HG03442 (cell line): ENCODE measurements around the gene F2R.
A peak's percentile ranks its signal among the peaks of the same experiment; 100 is the strongest.

Experiments
- ATAC-seq: cut with Tn5 transposase; IDR thresholded peaks from one replicate; pipeline ENCODE4 v1.9.1; 2021; ENCODE audit warnings: mild to moderate bottlenecking, moderate library complexity; ENCODE audit not compliant: unreplicated experiment

Gene F2R

DNA sequence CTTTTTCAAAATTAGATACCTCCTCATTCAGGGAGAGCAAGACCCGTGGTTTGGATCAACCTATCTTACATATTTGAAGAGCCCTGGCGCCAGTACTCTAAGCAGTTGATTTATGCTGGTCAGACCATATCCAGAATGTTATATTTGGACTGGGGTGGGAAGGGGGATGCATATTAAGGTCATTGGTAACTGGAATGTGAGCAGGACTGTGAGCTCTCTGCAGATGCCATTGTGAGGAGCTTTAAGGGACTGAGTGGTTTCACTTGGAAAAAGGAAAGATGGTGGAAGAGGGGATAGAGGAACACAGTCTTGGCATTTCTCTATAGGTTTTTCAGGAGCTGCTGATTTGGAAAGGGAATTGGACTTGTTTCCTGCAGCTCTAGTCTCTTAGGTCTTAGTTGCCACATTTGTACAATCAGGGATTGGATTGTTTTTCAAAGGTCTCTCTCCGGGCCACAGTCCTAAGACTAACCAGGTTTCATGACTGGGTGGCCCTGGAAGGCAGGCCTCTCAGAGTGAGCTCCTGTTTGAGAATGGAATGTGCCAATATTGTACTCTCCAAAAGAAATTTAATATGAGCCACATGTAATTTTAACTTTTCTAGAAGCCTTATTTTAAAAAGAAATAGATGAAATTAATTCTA lies 25.8 kb upstream of the F2R start:
- ATAC-seq = no peak

DNA sequence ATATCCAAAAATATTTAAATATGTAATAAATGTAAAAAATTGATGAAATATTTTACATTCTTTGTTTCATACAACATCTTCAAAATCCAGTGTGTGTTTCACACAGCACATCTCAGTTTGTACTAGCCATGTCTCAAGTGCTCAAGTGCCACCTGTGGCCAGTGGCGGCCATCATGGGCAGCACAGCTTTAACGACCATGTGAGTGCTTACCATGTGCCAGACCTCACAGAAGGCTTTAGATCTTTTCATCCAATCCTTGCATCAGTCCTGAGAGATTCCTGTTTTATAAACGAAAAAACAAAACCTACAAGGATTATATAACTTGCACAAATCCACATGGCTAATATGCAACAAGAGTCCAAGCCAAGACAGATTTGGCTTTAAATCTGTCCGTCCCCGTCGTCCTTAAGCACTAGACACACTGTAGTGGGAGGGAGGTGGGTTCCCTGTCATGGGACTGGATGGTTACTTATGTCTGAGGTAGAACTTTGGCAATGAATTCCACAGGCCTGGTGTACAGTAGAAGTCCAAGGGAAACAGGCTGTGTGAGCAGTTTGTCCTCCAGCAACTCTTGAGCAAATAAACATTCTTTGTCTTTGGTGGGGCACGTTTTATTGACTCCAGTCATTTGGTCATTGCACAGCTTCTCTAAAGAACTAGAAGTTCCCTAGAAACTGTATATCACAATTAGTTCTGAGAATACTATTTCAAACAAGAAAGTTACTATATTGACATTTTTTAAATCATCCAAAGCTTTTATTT lies 25.0 kb upstream of the F2R start:
- no peak for ATAC-seq

DNA sequence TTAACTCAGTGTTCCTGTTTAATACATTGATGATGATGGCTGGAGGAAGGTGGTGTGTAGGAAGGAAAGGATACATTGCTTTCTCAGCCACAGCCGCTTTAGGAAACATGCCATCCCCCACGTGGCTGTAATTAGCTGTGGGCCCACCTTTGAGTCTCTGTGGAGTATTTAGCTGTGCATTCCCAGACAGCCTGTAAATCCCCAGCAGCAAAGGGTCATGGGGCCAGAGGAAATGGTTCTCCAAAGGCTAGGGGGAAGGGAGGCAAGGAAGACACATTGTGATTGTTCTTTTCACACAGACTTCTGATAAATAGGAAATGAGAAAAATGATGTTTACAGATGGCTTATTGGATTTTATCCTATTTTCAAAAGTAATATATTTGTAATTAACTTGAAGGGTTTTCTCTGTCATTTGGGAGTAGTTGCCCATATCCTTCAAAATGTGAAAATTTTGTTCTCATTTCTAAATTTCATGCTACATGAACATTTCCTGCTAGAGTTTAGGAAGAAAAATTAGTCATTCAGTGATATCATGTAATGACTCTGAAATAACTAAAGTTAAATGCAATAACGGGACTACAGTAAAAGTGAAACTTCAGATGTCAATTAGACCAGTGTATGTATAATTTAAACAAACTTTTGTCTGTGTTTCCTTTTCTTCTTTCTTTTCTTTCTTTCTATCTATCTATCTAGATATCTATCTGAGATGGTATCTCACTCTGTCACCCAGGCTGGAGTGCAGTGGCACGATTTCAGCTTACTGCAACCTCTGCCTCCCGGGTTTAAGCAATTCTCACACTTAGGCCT lies 24.3 kb upstream of the F2R start:
- ATAC-seq = no peak

DNA sequence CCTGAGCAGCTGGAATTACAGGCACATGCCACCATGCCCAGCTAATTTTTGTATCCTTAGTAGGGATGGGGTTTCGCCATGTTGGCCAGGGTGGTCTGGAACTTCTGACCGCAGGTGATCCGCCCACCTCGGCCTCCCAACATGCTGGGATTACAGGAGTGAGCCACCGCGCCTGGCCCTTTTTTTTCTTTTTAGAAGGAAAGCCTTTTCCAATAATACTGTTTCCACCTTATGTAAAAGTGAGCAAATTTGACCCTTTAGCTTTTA lies 23.7 kb upstream of the F2R start:
- ATAC-seq = no peak

DNA sequence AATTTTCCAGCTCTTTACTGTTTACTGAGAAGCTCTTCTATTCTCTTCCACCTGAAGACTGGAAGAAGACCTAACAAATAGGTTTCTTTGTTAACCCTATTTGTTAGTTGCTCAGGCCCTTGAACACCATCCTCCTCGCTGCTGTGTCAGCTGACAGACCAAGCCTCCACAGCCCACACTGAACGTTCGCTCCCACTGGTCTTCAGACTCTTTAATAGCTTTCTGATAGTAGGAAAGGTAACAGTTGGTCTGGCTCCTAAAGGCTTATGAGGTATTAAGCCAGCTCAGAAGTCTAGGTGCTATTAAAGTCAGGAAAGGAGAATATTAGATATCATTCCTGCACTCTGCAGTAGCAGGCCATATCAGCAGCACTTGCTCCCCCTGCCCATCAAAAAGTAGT lies 23.3 kb upstream of the F2R start:
- no peak for ATAC-seq

DNA sequence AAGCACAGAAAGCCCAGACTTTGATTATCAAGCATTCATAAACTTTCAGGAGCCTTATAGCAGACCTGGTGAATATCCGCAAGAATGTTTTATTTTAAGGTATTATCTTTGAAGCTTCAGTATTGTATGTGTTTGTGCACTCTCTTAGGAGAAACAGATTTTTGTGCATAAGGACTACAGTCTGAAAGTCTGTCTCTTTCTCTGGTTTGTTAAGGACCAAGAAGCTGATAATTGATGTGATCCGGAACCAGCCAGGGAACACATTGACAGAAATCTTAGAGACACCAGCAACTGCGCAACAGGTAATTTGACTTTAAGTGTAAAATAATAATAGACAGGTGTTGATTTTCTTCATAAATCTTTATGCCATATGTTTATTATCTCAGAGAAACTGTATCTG lies 22.8 kb upstream of the F2R start:
- no peak for ATAC-seq

DNA sequence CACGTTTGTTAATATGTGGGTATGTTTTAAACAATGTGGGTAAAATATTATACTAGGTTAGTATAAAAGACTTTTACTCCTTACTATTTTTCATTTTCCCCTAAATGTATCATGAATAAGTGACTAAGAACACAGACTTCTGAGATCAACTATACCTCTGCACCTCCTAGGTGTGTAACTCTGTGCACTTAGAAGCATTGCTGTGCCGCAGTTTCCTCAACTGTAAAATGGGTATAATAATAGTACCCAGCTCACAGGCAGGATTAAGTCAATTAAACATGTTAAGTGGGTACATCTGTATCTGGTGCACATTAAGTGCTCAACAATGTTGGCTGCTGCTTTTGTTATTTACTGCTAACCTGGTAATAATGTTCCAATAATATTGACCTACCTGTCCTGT lies 21.6 kb upstream of the F2R start:
- ATAC-seq = no peak

DNA sequence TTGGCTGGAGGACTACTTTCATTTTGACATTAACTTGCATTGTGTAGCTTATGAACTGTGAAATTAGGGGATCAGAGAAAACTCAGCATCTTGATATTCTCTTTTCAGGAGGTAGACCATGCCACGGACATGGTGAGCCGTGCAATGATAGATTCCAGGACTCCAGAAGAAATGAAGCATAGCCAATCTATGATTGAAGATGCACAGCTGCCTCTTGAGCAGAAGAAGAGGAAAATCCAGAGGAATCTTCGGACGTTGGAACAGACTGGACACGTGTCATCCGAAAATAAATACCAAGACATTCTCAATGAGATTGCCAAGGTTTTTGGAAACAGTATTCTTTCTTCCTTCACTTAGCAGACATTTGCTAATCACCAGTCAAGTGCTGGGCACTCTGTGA lies 20.6 kb upstream of the F2R start:
- ATAC-seq = no peak

DNA sequence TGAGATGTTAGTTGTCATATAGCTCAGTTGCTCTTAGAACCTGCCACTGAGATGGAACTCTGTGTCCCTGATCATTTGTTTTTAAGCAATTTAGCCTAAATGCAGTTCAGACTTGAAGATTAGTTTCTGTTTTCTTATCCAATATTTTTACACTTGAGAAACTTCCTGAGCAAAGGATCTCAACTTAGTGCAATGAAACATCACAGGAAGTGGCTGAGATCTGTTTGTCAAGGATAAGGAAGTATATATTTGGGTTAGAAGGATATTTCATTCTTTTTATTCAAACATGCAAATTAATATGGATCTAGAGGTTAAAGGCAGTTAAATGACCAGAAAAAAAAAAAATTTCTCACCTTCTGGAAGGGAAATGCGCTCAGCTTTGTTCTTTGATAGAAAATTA lies 19.7 kb upstream of the F2R start:
- no peak for ATAC-seq

DNA sequence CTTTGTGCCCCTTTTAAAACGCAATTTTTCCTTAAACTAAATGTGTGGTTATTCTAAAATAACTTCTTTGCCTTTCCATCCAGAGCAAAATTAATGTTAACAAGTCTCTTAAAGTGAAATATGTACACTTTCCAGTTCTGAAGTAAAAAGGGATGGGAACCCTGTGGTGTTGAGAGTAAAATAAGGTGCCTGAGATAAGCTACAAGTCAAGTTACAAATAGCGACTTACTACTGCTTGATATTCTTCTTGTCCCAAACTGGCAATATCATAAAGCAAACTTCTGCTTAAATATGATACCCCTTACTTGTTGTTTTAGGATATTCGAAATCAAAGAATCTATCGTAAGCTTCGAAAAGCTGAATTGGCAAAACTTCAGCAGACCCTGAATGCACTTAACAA lies 18.3 kb upstream of the F2R start:
- no peak for ATAC-seq

DNA sequence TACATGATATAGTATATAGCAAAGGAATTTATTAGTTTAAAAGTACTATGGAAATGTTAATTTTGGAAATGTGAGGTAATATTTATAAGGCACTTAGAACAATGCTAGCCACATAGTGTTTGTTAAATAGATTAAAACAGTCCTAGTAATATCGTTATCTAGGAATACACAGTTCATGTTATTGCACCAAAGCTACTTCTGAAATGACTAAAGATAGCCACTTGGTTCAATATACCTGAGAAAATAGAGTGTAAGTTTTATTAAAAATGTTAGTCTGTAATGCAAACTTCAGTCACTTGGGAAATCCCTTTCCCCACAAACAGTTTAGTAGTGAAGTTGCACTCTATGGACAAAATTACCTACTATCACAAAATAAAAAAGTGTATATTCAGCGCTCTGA lies 15.4 kb upstream of the F2R start:
- no peak for ATAC-seq

DNA sequence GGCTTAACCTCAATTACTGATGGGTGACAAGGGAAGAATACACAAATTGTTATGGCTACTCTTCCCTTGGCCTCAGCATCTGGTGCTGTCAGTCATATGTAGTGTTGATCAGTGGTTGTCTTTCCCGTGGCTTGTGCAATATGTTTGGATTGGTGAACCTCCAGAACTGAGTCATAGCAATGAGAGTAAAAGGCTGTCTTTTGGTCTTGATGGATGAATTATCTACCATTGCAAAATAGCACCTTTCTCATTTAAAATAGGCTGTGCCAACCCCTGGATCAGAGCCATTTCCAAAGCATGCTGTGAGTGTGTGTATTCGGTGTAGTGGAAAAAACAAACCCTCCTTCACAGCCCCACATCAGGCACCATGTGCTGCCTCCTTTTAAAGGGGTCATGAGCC lies 14.6 kb upstream of the F2R start:
- ATAC-seq = no peak

DNA sequence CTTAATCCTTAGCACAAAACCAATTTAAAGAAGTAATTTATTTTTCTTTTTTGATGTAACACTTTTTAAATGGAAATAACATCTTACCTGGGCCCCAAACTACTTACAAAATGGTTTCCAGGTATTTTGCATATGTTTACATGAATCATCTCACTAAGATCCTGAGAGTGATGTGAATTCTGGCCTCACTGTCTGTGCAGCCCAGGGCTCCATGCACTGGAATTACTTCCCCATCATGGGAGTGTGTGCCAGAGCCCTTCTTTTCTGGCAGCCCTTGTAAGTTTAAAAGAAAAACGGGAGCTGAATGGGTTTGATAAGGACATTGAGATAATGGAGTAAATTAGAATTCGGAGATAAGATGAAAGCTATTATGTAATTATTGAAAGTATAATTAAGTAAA lies 12.2 kb upstream of the F2R start:
- no peak for ATAC-seq

DNA sequence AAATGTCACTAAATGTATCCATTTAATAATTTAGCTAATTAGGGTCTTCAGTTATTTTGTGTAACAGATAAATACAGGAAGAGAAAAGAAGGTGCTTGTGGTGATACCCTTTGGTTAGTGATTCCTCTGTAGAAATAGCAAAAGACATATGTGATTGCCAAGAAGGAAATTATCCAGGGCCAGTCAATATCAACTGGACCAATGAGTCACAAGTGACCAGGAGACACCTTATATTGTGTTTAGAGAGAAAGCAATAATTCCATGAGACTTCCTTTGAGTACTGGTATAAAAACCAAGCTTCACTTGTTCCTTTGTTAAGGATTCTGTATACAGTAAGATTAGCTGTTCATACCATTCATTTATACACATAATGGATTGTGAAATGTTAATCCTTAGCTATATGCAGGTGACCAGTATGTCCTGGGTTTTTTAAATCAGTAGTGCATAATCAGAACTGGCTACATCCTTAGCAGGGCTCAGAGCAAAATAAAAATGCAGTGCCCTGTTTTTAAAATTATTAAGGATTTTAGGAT lies 11.7 kb upstream of the F2R start:
- ATAC-seq = no peak

DNA sequence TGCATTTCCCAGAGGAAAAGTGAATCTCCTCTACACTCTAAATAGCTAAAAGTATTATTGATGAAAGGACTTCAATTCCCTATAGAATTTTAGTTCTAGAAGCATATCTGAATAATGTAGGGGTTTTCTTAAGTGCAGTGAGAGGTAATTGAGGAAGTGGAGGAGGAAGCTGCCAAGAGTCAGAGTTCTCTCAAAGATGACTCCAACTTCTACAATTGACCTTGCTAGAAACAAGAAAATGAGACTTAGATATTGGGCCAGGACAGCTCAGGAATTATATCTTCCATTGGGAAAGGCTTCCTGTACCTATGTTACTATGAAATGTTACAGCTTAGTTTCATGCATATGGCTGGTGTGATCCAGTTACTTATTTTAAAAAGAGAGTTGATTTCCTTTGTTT lies 10.4 kb upstream of the F2R start:
- ATAC-seq = no peak

DNA sequence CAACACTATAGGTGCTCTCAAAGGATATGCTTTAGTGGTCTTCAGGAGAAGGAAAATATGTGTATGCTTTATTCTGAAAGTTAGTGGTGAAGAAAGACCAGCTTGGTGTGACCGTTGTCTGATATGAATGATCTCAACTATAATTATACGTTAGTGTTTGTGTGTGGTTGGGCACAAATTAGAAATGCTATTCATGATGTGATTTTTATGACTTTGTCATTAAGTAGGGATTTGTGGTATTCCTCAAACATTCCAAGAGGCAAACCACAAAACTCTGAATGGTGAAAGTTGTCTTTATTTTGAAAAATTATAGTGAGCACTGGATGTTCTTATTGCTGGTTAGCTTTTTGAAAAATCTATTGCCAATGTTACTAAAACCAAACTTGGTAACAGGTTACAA lies 6.2 kb upstream of the F2R start:
- ATAC-seq = no peak

DNA sequence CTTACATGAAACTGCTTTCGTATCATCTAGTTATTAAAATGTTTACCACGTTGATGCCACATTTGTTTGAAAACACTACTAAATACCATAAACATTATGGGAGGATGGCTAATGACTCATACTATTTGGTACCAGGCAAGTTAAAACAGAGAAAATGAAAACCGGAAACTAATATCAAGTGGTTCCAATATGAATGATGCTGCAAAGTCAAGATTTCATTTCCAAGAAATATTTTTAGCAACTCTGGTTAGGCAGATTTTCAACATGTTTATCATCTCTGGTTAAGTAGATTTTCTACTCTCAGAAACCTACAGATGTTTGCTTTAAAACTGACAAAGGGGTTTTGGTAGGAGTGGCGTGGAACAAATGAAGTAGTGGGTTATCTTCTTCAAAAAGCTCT lies 4.9 kb upstream of the F2R start:
- no peak for ATAC-seq

DNA sequence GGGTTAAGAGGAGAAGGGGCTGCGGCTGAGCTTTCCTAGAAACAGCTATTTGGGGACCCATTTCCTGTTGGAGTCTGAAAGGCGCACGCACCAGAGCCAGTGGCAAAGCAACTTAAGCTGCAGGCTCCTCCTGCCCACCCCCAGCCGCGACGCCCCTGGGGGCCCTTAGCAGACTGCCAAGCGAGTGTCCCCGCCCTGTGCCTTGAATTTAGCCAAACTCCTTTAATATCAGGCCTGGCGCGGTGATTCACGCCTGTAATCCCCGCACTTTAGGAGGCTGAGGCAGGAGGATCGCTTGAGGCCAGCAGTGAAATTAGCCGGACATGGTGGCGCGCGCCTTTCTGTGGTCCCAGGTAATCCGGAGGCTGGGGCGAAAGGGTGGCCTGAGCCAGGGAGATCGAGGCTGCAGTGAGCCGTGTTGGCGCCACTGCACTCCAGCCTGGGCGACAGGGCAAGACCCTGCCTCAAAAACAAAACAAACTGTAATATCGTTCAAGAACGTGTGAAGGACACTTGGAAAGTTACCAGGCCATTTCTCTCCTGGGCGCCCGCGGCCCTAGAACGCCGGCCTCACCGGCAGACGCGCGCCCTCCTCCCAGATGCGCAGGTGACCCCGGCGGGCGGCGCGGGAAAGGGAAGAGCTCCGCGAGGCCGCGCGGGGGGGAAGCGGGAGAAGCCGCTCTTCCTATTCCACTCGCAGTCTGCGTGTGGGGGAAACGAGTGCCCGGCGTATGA lies 1.0 kb upstream of the F2R start:
- no peak for ATAC-seq

DNA sequence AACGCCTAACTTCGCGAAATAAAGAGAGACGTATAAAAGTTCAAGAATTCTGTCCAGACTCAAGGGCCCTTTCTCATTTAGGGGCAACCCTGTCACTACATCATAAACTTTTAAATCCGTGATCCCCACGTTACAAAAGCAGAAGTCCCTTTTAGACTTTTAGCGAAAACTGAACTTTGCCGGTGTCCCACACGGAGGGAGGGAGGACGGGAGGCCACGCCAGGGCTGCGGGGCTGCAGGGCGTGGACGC lies 515 bp upstream of the F2R start:
- ATAC-seq = peak; percentile 20

DNA sequence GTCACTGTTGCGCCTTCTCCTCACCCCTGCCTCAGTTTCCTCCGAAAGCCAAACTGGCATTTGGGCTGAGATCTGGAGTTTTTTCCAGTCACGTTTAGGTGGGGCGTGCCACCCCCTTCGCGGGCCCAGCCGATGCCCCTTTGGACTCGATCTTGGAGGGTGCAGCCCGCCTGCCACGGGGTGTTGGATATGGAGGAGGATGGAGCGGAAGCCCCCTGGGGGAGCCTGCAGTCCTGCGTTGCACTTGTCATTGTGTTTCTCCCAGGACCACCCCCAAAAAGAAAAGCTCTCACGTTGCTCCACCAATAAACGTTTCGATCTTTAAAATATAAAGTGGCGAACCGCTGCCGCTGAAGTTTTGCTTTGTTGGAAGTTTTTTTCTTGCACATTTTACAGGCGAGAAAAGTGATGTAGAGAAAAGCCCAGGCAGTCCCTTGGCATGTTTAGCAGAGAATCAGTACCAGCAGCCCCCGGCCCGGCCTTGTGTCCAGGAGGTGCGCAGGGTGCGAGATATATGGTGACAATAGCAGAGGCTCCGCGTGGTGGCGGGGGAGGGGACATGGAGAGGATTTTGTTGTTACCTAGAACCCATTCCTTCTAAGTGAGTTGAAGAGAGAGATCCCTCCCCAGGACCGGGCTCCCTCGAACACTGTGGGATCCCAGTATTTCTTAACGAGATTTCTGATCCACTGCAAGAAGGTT lies 681 bp downstream of the F2R start:
- ATAC-seq = no peak
